ENCODE measurements around the gene UBE2D2. TPM values are rescaled to one million over a fixed set of nuclear protein-coding genes. Genes with fewer than 3 reads are reported as not detected.

UBE2D2 gene
- total and polyA plus RNA-seq, 2 of the 13 experiments (the other 11 are each of a cell fraction or from before 2014, with no cell fraction given) = 79.1 to 109 TPM

DNA sequence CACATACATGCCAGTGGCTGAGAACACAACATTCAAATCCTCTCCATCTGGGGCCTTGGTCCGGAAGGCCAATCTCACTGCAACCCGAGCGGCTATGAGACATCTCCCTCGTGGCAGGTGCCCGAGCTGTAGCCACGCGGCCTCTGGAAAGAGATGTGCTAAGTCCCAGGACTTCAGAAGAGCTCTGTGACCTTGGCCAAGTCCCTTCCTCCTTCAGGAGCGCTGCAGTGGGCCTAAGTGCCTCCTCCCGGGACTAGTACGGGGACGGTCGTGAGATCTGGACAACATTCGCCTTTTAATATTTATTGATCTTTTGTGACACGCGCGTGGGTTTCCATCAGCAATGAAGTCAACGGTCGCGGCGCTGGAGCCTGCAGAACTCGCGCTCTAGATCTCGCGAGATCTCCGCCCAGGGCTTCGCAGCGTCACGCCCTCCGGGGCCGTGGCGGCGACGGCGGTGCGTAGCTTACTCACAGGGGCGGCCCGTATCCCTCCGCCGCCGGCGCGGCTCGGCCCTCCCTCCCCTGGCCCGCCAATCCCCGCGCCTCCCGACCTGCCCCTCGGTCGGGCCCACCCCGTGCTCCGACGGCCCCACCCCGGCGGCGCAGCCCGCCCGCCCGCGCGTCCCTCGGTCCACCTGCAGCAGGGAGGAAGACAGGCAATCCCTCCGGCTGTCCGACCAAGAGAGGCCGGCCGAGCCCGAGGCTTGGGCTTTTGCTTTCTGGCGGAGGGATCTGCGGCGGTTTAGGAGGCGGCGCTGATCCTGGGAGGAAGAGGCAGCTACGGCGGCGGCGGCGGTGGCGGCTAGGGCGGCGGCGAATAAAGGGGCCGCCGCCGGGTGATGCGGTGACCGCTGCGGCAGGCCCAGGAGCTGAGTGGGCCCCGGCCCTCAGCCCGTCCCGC, at the start of gene UBE2D2 (continued):
- TF ChIP-seq ZNF569 (CRISPR knock-in tag; IDR thresholded peaks at IDR 0.05; ENCODE audit: borderline replicate concordance) (peak; percentile 48; the same call in 1 of the 2 replicates), SRF (IDR thresholded peaks at IDR 0.05; ENCODE audit: low read depth, low read length) (no peak), HOXA3 (CRISPR knock-in tag; IDR thresholded peaks at IDR 0.05) (peak; percentile 93), SMARCC2 (IDR thresholded peaks at IDR 0.05) (no peak), MBNL3 (CRISPR knock-in tag; conservative IDR thresholded peaks at IDR 0.05) (no peak), TAF15 (IDR thresholded peaks at IDR 0.05; ENCODE audit: low read depth, low read length, poor library complexity, severe bottlenecking) (no peak), SMYD3 (CRISPR knock-in tag; IDR thresholded peaks at IDR 0.05) (no peak), CCAR2 (optimal IDR thresholded peaks at IDR 0.05; ENCODE audit: low read depth, low read length) (no peak), SCMH1 (CRISPR knock-in tag; IDR thresholded peaks at IDR 0.05; ENCODE audit: borderline replicate concordance) (no peak), ZNF589 (CRISPR knock-in tag; conservative IDR thresholded peaks at IDR 0.05) (0 out of 2 replicates have a peak, but pooled peaks have one; percentile 71), THAP11 (CRISPR knock-in tag; IDR thresholded peaks at IDR 0.05) (peak; percentile 84), ZFP62 (CRISPR knock-in tag; IDR thresholded peaks at IDR 0.05) (no peak), NFRKB (IDR thresholded peaks at IDR 0.05) (no peak), IRX3 (CRISPR knock-in tag; IDR thresholded peaks at IDR 0.05; ENCODE audit: borderline replicate concordance, low read depth) (peak; percentile 36; the same call in 1 of the 2 replicates), ZNF530 (CRISPR knock-in tag; IDR thresholded peaks at IDR 0.05; ENCODE audit: low read depth) (no peak), NPAS2 (CRISPR knock-in tag; IDR thresholded peaks at IDR 0.05; ENCODE audit: borderline replicate concordance) (no peak)
- TF ChIP-seq, protein P1, sequence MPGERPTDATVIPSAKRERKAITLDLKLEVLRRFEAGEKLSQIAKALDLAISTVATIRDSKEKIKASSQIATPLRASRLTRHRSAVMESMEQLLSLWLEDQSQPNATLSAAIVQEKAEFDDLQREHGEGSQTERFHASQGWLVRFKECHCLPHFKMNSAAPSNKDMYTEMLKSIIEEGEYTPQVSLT (CRISPR knock-in tag; IDR thresholded peaks at IDR 0.05; ENCODE audit: borderline replicate concordance, low read depth) = no peak
- TF ChIP-seq, protein P2, sequence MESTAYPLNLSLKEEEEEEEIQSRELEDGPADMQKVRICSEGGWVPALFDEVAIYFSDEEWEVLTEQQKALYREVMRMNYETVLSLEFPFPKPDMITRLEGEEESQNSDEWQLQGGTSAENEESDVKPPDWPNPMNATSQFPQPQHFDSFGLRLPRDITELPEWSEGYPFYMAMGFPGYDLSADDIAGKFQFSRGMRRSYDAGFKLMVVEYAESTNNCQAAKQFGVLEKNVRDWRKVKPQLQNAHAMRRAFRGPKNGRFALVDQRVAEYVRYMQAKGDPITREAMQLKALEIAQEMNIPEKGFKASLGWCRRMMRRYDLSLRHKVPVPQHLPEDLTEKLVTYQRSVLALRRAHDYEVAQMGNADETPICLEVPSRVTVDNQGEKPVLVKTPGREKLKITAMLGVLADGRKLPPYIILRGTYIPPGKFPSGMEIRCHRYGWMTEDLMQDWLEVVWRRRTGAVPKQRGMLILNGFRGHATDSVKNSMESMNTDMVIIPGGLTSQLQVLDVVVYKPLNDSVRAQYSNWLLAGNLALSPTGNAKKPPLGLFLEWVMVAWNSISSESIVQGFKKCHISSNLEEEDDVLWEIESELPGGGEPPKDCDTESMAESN (CRISPR knock-in tag; conservative IDR thresholded peaks at IDR 0.05) = no peak
- TF ChIP-seq, protein P3, sequence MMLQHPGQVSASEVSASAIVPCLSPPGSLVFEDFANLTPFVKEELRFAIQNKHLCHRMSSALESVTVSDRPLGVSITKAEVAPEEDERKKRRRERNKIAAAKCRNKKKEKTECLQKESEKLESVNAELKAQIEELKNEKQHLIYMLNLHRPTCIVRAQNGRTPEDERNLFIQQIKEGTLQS (CRISPR knock-in tag; IDR thresholded peaks at IDR 0.05) = peak; percentile 15; the same call in 1 of the 2 replicates
- TF ChIP-seq, protein P4, sequence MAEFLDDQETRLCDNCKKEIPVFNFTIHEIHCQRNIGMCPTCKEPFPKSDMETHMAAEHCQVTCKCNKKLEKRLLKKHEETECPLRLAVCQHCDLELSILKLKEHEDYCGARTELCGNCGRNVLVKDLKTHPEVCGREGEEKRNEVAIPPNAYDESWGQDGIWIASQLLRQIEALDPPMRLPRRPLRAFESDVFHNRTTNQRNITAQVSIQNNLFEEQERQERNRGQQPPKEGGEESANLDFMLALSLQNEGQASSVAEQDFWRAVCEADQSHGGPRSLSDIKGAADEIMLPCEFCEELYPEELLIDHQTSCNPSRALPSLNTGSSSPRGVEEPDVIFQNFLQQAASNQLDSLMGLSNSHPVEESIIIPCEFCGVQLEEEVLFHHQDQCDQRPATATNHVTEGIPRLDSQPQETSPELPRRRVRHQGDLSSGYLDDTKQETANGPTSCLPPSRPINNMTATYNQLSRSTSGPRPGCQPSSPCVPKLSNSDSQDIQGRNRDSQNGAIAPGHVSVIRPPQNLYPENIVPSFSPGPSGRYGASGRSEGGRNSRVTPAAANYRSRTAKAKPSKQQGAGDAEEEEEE (CRISPR knock-in tag; IDR thresholded peaks at IDR 0.05; ENCODE audit: borderline replicate concordance) = no peak
